ENCODE measurements around the gene RASA3. TPM values are rescaled to one million over a fixed set of nuclear protein-coding genes. Genes with fewer than 3 reads are reported as not detected.

RASA3 gene
- total and polyA plus RNA-seq, 9 of the 15 experiments (the other 6 are each of a cell fraction or from before 2014, with no cell fraction given), result 0.72 to 25.3 (median 14.4) TPM

DNA sequence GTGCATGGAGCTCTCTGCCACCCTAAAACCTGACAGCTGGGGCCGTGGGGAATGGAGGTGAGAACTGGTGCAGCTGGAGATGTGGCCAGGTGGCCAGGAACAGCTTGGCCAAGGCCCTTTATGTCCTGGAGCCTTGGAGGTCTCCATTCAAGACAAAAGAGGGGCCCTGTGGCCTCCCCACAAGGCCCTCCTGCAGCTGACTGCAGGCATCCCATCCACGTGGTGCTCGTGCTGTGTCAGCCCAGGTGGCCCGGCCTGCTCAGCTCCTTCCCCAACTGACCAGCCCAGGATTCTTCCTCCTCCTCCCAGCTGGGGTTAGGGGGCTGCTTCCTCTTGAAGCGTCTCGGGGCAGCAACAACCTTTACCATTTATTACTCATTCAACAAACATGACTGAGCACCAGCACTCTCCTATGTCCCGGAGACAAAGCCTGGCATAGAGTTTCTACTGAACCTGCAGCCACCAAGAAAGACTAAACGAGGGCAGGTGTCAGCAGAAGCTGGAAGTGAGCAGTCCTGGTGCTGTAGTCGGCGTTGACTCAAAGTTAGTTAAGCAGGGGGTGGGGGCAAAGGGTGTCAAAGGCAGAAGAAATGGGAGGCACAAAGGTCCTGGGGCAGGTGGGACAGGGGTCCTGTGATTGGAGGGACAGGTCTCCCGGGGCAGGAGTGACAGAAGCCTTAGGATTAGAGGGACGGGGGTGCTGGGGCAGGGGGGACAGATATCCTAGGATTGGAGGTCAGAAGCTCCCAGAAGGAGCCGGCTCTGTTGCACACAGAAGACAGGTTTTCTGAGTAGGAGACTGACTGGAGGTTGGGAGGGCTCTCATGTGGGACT is 135.3 kb downstream of the RASA3 start:
- ATAC-seq (no peak), FAIRE-seq (no peak), DNase-seq (ENCODE audit: extremely low read depth in 1 of 4, low spot score in 3 of 4) (no peak)
- TF ChIP-seq, protein P1, sequence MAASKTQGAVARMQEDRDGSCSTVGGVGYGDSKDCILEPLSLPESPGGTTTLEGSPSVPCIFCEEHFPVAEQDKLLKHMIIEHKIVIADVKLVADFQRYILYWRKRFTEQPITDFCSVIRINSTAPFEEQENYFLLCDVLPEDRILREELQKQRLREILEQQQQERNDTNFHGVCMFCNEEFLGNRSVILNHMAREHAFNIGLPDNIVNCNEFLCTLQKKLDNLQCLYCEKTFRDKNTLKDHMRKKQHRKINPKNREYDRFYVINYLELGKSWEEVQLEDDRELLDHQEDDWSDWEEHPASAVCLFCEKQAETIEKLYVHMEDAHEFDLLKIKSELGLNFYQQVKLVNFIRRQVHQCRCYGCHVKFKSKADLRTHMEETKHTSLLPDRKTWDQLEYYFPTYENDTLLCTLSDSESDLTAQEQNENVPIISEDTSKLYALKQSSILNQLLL (CRISPR knock-in tag; IDR thresholded peaks at IDR 0.05; ENCODE audit: borderline replicate concordance), result no peak
- no peak for TF ChIP-seq HMG20B (CRISPR knock-in tag; IDR thresholded peaks at IDR 0.05)
- TF ChIP-seq CXXC5 (CRISPR knock-in tag; IDR thresholded peaks at IDR 0.05), result no peak
- TF ChIP-seq, protein P2, sequence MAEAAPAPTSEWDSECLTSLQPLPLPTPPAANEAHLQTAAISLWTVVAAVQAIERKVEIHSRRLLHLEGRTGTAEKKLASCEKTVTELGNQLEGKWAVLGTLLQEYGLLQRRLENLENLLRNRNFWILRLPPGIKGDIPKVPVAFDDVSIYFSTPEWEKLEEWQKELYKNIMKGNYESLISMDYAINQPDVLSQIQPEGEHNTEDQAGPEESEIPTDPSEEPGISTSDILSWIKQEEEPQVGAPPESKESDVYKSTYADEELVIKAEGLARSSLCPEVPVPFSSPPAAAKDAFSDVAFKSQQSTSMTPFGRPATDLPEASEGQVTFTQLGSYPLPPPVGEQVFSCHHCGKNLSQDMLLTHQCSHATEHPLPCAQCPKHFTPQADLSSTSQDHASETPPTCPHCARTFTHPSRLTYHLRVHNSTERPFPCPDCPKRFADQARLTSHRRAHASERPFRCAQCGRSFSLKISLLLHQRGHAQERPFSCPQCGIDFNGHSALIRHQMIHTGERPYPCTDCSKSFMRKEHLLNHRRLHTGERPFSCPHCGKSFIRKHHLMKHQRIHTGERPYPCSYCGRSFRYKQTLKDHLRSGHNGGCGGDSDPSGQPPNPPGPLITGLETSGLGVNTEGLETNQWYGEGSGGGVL (CRISPR knock-in tag; IDR thresholded peaks at IDR 0.05), result no peak
- TF ChIP-seq, protein P3, sequence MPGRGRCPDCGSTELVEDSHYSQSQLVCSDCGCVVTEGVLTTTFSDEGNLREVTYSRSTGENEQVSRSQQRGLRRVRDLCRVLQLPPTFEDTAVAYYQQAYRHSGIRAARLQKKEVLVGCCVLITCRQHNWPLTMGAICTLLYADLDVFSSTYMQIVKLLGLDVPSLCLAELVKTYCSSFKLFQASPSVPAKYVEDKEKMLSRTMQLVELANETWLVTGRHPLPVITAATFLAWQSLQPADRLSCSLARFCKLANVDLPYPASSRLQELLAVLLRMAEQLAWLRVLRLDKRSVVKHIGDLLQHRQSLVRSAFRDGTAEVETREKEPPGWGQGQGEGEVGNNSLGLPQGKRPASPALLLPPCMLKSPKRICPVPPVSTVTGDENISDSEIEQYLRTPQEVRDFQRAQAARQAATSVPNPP (IDR thresholded peaks at IDR 0.05; ENCODE audit: borderline replicate concordance, insufficient read depth, insufficient read length), result no peak
- TF ChIP-seq, protein P4, sequence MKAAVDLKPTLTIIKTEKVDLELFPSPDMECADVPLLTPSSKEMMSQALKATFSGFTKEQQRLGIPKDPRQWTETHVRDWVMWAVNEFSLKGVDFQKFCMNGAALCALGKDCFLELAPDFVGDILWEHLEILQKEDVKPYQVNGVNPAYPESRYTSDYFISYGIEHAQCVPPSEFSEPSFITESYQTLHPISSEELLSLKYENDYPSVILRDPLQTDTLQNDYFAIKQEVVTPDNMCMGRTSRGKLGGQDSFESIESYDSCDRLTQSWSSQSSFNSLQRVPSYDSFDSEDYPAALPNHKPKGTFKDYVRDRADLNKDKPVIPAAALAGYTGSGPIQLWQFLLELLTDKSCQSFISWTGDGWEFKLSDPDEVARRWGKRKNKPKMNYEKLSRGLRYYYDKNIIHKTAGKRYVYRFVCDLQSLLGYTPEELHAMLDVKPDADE (conservative IDR thresholded peaks at IDR 0.05; ENCODE audit: control insufficient read depth, low read depth, low read length), result no peak
- H3K9me3 ChIP-seq (replicated peaks; ENCODE audit: control insufficient read depth, insufficient read depth, low read depth, low read length), result no peaks in the 10 kb centered on the region
- 84% methylated on average over 8 of the region's 13 CpGs for WGBS (ENCODE audit: insufficient coverage, low coverage, missing lambda C conversion rate)
- no peak overlapping the region for H3K4me2 ChIP-seq (ENCODE audit: insufficient read depth, low read length)
- no peak overlapping the region for H2AFZ ChIP-seq (ENCODE audit: low read depth, low read length)
- no TSS peak for BruUV-seq (replicated peaks)
- no peak overlapping the region; a peak in 1 of 4 replicates for H3K9ac ChIP-seq (ENCODE audit: insufficient read depth in 1 of 2, low read depth in 2 of 2, low read length in 2 of 2)
- in situ Hi-C loops (cut with MboI) (no loop called here), intact Hi-C loops (cut with micrococcal nuclease) (no loop called here)
- H3K4me3 ChIP-seq, result no peak overlapping the region
- no peak overlapping the region for H3K27ac ChIP-seq (ENCODE audit: extremely low read depth, low read depth, low read length)
- H3K36me3 ChIP-seq (ENCODE audit: control insufficient read depth, insufficient read depth, low read length), result peaks cover 16% of the 10 kb centered on the region; the same call in 2 of the 3 replicates
- no peaks in the 10 kb centered on the region for H3K9me1 ChIP-seq (ENCODE audit: control insufficient read depth, insufficient read depth, low read length)
- H4K20me1 ChIP-seq (replicated peaks; ENCODE audit: control insufficient read depth, insufficient read depth, low read length), result no peaks in the 10 kb centered on the region
- H3K27me3 ChIP-seq (ENCODE audit: control insufficient read depth in 2 of 2, insufficient read depth in 2 of 2, low read length in 2 of 2), result no peaks in the 10 kb centered on the region
- CTCF ChIA-PET (ENCODE audit: low intra/inter-chr PET ratio), result no interaction called here
- no peaks in the 10 kb centered on the region for H3K79me2 ChIP-seq (ENCODE audit: control insufficient read depth, insufficient read depth, low read length)
- H3K4me1 ChIP-seq (replicated peaks in 1 of 2; ENCODE audit: control insufficient read depth in 2 of 2, insufficient read depth in 2 of 2, low read length in 2 of 2), result peaks cover 0 to 15% of the 10 kb centered on the region in 2 experiments; a peak in 2 of 5 replicates
- POLR2A ChIA-PET, result no interaction called here

All from K562 (cell line).